ENCODE measurements around the gene IL31.
A peak's percentile ranks its signal among the peaks of the same experiment; 100 is the strongest.

GRCh38 chr12:122155705-122156104 is 18.3 kb downstream of the IL31 start:
- TF ChIP-seq GATA3 (IDR thresholded peaks at IDR 0.05; ENCODE audit: low read depth, low read length) (peak; percentile 96), GATA2 (IDR thresholded peaks at IDR 0.05; ENCODE audit: low read depth, low read length) (peak; percentile 98)
